ENCODE results near the gene HMG20B.

Gene HMG20B

DNA sequence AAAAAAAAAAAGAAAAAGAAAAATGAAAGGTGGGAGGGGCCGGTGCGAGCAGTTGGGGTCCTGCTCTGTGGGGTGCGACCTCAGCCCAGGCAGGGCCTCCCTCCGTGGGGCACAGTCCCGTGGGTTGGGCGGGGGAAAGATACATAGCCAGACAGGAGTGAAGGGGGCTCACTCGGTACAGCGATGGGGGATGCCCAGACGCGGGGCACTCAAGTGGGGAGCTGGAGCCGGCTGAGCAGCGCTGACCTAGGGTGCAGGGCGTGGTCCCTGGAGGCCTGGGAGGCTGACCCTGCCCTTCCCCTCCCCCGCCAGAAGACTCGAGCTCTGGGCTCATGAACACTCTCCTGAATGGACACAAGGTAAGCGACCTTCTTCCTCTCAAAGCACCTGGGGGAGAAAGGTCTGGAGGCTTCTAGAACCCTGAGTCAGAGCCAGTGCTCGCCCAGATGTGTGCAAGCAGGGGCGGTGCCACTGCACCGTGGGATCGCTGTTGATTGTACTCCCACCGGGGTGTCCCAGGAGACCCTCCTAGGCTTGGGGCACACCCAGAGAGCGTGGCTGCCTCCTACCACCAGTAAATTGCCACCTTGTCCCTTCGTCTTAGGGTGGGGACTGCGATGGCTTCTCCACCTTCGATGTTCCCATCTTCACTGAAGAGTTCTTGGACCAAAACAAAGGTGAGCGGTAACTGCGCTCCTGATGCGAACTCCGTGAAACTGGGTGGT, 3.4 kb downstream of the HMG20B start:
- Histone ChIP-seq H3K4me3 (ENCODE audit: severe bottlenecking) (no peak overlapping the region), H3K36me3 (ENCODE audit: low read depth) (peaks cover 15% of the 10 kb centered on the region), H3K9me3 (ENCODE audit: severe bottlenecking) (no peaks in the 10 kb centered on the region), H3K27ac (ENCODE audit: poor library complexity, severe bottlenecking) (no peak overlapping the region), H3K27me3 (ENCODE audit: insufficient read depth, poor library complexity, severe bottlenecking) (no peaks in the 10 kb centered on the region), H3K4me1 (ENCODE audit: insufficient read depth, poor library complexity, severe bottlenecking) (peaks cover 2% of the 10 kb centered on the region)
- TF ChIP-seq, protein P1, sequence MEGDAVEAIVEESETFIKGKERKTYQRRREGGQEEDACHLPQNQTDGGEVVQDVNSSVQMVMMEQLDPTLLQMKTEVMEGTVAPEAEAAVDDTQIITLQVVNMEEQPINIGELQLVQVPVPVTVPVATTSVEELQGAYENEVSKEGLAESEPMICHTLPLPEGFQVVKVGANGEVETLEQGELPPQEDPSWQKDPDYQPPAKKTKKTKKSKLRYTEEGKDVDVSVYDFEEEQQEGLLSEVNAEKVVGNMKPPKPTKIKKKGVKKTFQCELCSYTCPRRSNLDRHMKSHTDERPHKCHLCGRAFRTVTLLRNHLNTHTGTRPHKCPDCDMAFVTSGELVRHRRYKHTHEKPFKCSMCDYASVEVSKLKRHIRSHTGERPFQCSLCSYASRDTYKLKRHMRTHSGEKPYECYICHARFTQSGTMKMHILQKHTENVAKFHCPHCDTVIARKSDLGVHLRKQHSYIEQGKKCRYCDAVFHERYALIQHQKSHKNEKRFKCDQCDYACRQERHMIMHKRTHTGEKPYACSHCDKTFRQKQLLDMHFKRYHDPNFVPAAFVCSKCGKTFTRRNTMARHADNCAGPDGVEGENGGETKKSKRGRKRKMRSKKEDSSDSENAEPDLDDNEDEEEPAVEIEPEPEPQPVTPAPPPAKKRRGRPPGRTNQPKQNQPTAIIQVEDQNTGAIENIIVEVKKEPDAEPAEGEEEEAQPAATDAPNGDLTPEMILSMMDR (IDR thresholded peaks at IDR 0.05; ENCODE audit: poor library complexity, severe bottlenecking), result no peak
- DNase-seq (ENCODE audit: low spot score), result no peak
- no peak for ATAC-seq (ENCODE audit: low read depth)

GRCh38 chr19:3576696-3577443, 4.1 kb downstream of the HMG20B start:
- TF ChIP-seq, protein P1 (IDR thresholded peaks at IDR 0.05; ENCODE audit: poor library complexity, severe bottlenecking), result no peak
- no peak for ATAC-seq (ENCODE audit: low read depth)
- DNase-seq (ENCODE audit: low spot score), result no peak
- Histone ChIP-seq H3K4me3 (ENCODE audit: severe bottlenecking) (no peak overlapping the region), H3K4me1 (ENCODE audit: insufficient read depth, poor library complexity, severe bottlenecking) (peaks cover 2% of the 10 kb centered on the region), H3K27me3 (ENCODE audit: insufficient read depth, poor library complexity, severe bottlenecking) (no peaks in the 10 kb centered on the region), H3K9me3 (ENCODE audit: severe bottlenecking) (no peaks in the 10 kb centered on the region), H3K27ac (ENCODE audit: poor library complexity, severe bottlenecking) (no peak overlapping the region), H3K36me3 (ENCODE audit: low read depth) (peaks cover 15% of the 10 kb centered on the region)

- H3K4me1 ChIP-seq (ENCODE audit: insufficient read depth, poor library complexity, severe bottlenecking), result no peaks in the 10 kb centered on the region
- H3K4me3 ChIP-seq (ENCODE audit: severe bottlenecking), result no peak overlapping the region
- TF ChIP-seq, protein P1 (IDR thresholded peaks at IDR 0.05; ENCODE audit: poor library complexity, severe bottlenecking), result no peak
- ATAC-seq (ENCODE audit: low read depth), result no peak
- peaks cover 15% of the 10 kb centered on the region for H3K36me3 ChIP-seq (ENCODE audit: low read depth)
- no peak for DNase-seq (ENCODE audit: low spot score)
- no peaks in the 10 kb centered on the region for H3K9me3 ChIP-seq (ENCODE audit: severe bottlenecking)
- no peak overlapping the region for H3K27ac ChIP-seq (ENCODE audit: poor library complexity, severe bottlenecking)
- no peaks in the 10 kb centered on the region for H3K27me3 ChIP-seq (ENCODE audit: insufficient read depth, poor library complexity, severe bottlenecking)
Observed at GRCh38 chr19:3577723-3578344, 5.1 kb downstream of the HMG20B start.

DNA sequence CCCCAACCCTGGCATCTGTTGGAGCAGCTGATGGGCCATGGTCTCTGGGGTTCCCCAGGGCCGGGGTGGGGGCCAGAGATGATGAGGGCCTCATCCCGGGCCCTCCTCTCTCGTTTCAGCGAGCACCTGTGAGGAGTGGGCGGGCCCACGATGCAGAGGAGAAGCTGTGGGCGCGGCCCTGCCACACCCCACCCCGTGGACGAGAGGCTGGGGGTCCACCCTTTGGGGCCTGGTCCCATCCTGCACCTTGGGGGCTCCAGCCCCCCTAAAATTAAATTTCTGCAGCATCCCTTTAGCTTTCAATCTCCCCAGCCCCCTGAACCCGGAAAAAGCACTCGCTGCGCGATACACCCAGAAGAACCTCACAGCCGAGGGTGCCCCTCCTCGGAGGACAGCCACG, 5.6 kb downstream of the HMG20B start:
- no peak overlapping the region for H3K27ac ChIP-seq (ENCODE audit: poor library complexity, severe bottlenecking)

More for the DNA sequence above, 5.6 kb downstream of the HMG20B start:
- H3K36me3 ChIP-seq (ENCODE audit: low read depth), result peaks cover 15% of the 10 kb centered on the region
- no peak for DNase-seq (ENCODE audit: low spot score)
- no peak overlapping the region for H3K4me3 ChIP-seq (ENCODE audit: severe bottlenecking)
- no peaks in the 10 kb centered on the region for H3K4me1 ChIP-seq (ENCODE audit: insufficient read depth, poor library complexity, severe bottlenecking)
- TF ChIP-seq, protein P1 (IDR thresholded peaks at IDR 0.05; ENCODE audit: poor library complexity, severe bottlenecking), result no peak
- no peak for ATAC-seq (ENCODE audit: low read depth)
- no peaks in the 10 kb centered on the region for H3K9me3 ChIP-seq (ENCODE audit: severe bottlenecking)
- H3K27me3 ChIP-seq (ENCODE audit: insufficient read depth, poor library complexity, severe bottlenecking), result no peaks in the 10 kb centered on the region
